CD4-positive, alpha-beta T cell (primary cell): ENCODE measurements around the gene EXOSC10. TPM values are rescaled to one million over a fixed set of nuclear protein-coding genes. Genes with fewer than 3 reads are reported as not detected.
A peak's percentile ranks its signal among the peaks of the same experiment; 100 is the strongest.
"Not testable (repeated sequence)": the region's sequence is repeated elsewhere in the genome, so short reads cannot be mapped to it uniquely, and the experiment has no call there.

ENCODE experiments used
- ATAC-seq: fragments of 200-7000 bp; cut with Tn5 transposase; one replicate; pipeline ENCODE4 v1.10.0; 2022; ENCODE audit warnings: mild to moderate bottlenecking; ENCODE audit not compliant: poor library complexity
- CTCF ChIA-PET: fragments of 350-600 bp; sonication (Branson Sonifier 250); formaldehyde crosslinking; loops from one replicate; lab custom pipeline; 2021; ENCODE audit warnings: antibody characterized with exemption, inconsistent platforms; lab: Charles Lee
- POLR2A ChIA-PET: fragments of 350-600 bp; sonication (Branson Sonifier 250); formaldehyde crosslinking; loops from one replicate; lab custom pipeline; 2021; ENCODE audit warnings: antibody characterized with exemption, inconsistent platforms; lab: Charles Lee
- DNase-seq, 14 experiments: peaks; one replicate each; pipeline ENCODE4 v3.0.0-alpha.2; 2013 to 2020; ENCODE audit warnings: mixed read lengths in 2 of 14
- H3K27ac ChIP-seq, 2 donors: one replicate each; pipeline versions ENCODE4 v1.5.1 to v1.7.0; 2013; ENCODE audit warnings: low read length in 2 of 2, low read depth in 1 of 2, mild to moderate bottlenecking in 1 of 2
- H3K27me3 ChIP-seq, 2 experiments: 1 replicate in 1 of 2; 2 replicates in 1 of 2; pipeline versions ENCODE4 v1.6.1 to v1.7.0; 2013; ENCODE audit warnings: low read length in 2 of 2, control low read depth in 1 of 2, mild to moderate bottlenecking in 1 of 2, moderate library complexity in 1 of 2; ENCODE audit not compliant: insufficient read depth in 2 of 2, control insufficient read depth in 1 of 2
- H3K36me3 ChIP-seq: one replicate; pipeline ENCODE4 v1.6.1; 2013; ENCODE audit warnings: low read length, control low read depth; ENCODE audit not compliant: insufficient read depth
- H3K4me1 ChIP-seq: one replicate; pipeline ENCODE4 v1.6.1; 2013; ENCODE audit warnings: low read length, control low read depth; ENCODE audit not compliant: insufficient read depth
- H3K4me3 ChIP-seq: one replicate; pipeline ENCODE4 v1.5.1; 2013; ENCODE audit warnings: mild to moderate bottlenecking, low read length, moderate library complexity
- H3K9me3 ChIP-seq, 2 experiments: 1 replicate in 1 of 2; 2 replicates in 1 of 2; pipeline versions ENCODE4 v1.6.1 to v1.7.0; 2013; ENCODE audit warnings: low read length in 2 of 2, mild to moderate bottlenecking in 2 of 2, control low read depth in 1 of 2, moderate library complexity in 1 of 2; ENCODE audit not compliant: control insufficient read depth in 1 of 2, insufficient read depth in 1 of 2
- H3K27ac Mint-ChIP-seq: one replicate; pipeline ENCODE4 v1.8.0; 2020; ENCODE audit warnings: mixed read lengths
- H3K27me3 Mint-ChIP-seq: one replicate; pipeline ENCODE4 v1.8.0; 2021; ENCODE audit warnings: mixed read lengths
- H3K36me3 Mint-ChIP-seq: one replicate; pipeline ENCODE4 v1.8.0; 2021; ENCODE audit warnings: low read depth, mixed read lengths
- H3K4me1 Mint-ChIP-seq: one replicate; pipeline ENCODE4 v1.8.0; 2021; ENCODE audit warnings: low read depth, mixed read lengths
- H3K4me3 Mint-ChIP-seq: one replicate; pipeline ENCODE4 v1.8.0; 2020; ENCODE audit warnings: mild to moderate bottlenecking, mixed read lengths
- H3K9me3 Mint-ChIP-seq: one replicate; pipeline ENCODE4 v1.8.0; 2020; ENCODE audit warnings: mixed read lengths
- CTCF ChIP-seq: fragments of 200-600 bp; IDR thresholded peaks from one replicate; pipeline ENCODE4 v1.8.0; 2022; ENCODE audit warnings: antibody characterized with exemption, mild to moderate bottlenecking
- intact Hi-C, 2 experiments: fragments of 100-400 bp; cut with DNase I in 1 of 2; cut with micrococcal nuclease in 1 of 2; formaldehyde crosslinking; loops; one replicate each; pipeline versions ENCODE4 v1.15.1 to v1.9.0; 2023 to 2025; cut with DNase I, micrococcal nuclease
- total RNA-seq, 174 experiments: library from RNA in 2 of 174; stranded (reverse) in 2 of 174; gene quantifications; one replicate each; pipeline ENCODE4 v1.2.3 and lab custom pipeline; 2021 to 2026

The EXOSC10 gene
- total RNA-seq, 2 experiments from 2014 or later: 81.6 to 89.0 TPM

DNA sequence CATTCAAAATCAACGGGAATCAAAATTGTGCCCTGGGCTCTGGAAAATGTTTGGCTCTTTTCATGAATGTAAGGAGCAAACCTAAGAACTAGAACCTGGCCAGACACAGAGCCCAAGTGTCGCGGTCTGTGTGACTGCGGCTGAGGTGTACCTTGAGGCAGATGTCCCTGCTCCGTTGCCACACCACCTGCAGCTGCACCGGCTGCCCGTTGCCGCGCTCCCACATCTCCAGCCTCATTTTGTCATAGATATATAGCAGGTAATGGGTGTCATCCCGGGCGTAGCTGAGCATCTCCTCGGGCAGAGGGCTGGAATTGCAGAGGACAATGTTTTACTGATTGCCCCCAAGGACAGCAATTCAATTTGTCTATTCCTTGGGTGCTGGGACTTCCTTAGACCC lies 18.7 kb downstream of the EXOSC10 start:
- ATAC-seq (no peak), DNase-seq (peak in 1 of 14 experiments; percentile 25)
- CTCF ChIA-PET: no interaction called here
- Mint-ChIP-seq H3K27me3 (no peaks in the 10 kb centered on the region), H3K9me3 (no peaks in the 10 kb centered on the region), H3K27ac (no peak overlapping the region), H3K36me3 (peaks cover 77% of the 10 kb centered on the region), H3K4me1 (no peaks in the 10 kb centered on the region), H3K4me3 (no peak overlapping the region)
- intact Hi-C loops: no loop called here
- H3K27me3 ChIP-seq: no peaks in the 10 kb centered on the region
- no peak for TF ChIP-seq CTCF
- POLR2A ChIA-PET: interaction anchor here (0.9 to 2.0 kb wide), 2 partner anchors 21 to 68 kb away, joined by 4 to 7 read pairs; partner anchors contain the start of genes SRM and TARDBP
- H3K9me3 ChIP-seq: no peaks in the 10 kb centered on the region
- H3K4me3 ChIP-seq: no peak overlapping the region
- H3K4me1 ChIP-seq: no peaks in the 10 kb centered on the region
- H3K36me3 ChIP-seq: peaks cover 64% of the 10 kb centered on the region
- no peak overlapping the region for H3K27ac ChIP-seq

GRCh38 chr1:11078631-11079030 lies 21.0 kb downstream of the EXOSC10 start:
- Mint-ChIP-seq H3K4me1 (no peaks in the 10 kb centered on the region), H3K27ac (no peak overlapping the region)

GRCh38 chr1:11073398-11073797 lies 26.3 kb downstream of the EXOSC10 start:
- POLR2A ChIA-PET: interaction anchor here (0.8 to 1.2 kb wide), 2 partner anchors 13 to 26 kb away, joined by 3 to 5 read pairs; partner anchors contain the start of genes EXOSC10 and SRM

More at GRCh38 chr1:11078631-11079030, 21.0 kb downstream of the EXOSC10 start:
- ATAC-seq (no peak), DNase-seq (no peak)
- Histone ChIP-seq H3K9me3 (no peaks in the 10 kb centered on the region), H3K4me3 (no peak overlapping the region), H3K36me3 (peaks cover 85% of the 10 kb centered on the region), H3K27me3 (no peaks in the 10 kb centered on the region), H3K27ac (no peak overlapping the region), H3K4me1 (no peaks in the 10 kb centered on the region)
- H3K4me3 Mint-ChIP-seq: no peak overlapping the region
- no peaks in the 10 kb centered on the region for H3K27me3 Mint-ChIP-seq
- POLR2A ChIA-PET: interaction anchor here (1.8 kb wide), 1 partner anchor 18 kb away, joined by 6 read pairs; the partner anchor contains the start of gene SRM
- H3K9me3 Mint-ChIP-seq: no peaks in the 10 kb centered on the region
- CTCF ChIA-PET: interaction anchor here (0.9 kb wide), 1 partner anchor 10 kb away, joined by 3 read pairs; no protein-coding TSS in a partner anchor
- TF ChIP-seq CTCF: no peak
- peaks cover 77% of the 10 kb centered on the region for H3K36me3 Mint-ChIP-seq
- intact Hi-C loops: no loop called here

More at GRCh38 chr1:11073398-11073797, 26.3 kb downstream of the EXOSC10 start:
- H3K27ac Mint-ChIP-seq, H3K4me3 Mint-ChIP-seq, H3K27me3 ChIP-seq, H3K27me3 Mint-ChIP-seq, H3K4me3 ChIP-seq, ATAC-seq, H3K4me1 ChIP-seq, DNase-seq, H3K9me3 Mint-ChIP-seq, H3K27ac ChIP-seq, H3K9me3 ChIP-seq, intact Hi-C loops, H3K4me1 Mint-ChIP-seq: not testable (repeated sequence)
- CTCF ChIA-PET: interaction anchor here (0.7 kb wide), 1 partner anchor 37 kb away, joined by 3 read pairs; no protein-coding TSS in a partner anchor
- H3K36me3 Mint-ChIP-seq: peaks cover 81% of the 10 kb centered on the region
- peaks cover 91% of the 10 kb centered on the region for H3K36me3 ChIP-seq
